HEK293T (cell line): ENCODE data around the gene KAT7.

ENCODE experiments used
- ELF4 ChIP-seq: fragments of 450-650 bp; IDR thresholded peaks from 2 replicates; pipeline ENCODE4 v1.6.1; 2017; ENCODE audit warnings: antibody characterized with exemption
- FOXK2 ChIP-seq: fragments of 450-650 bp; IDR thresholded peaks from 2 replicates; pipeline ENCODE4 v1.6.1; 2016; ENCODE audit warnings: mild to moderate bottlenecking
- SP1 ChIP-seq: fragments of 450-650 bp; IDR thresholded peaks from 2 replicates; pipeline ENCODE4 v1.6.1; 2017

GRCh38 chr17:49842371-49842770 is 53.9 kb downstream of the KAT7 start:
- no peak for TF ChIP-seq FOXK2
- no peak for TF ChIP-seq SP1
- TF ChIP-seq ELF4, result no peak
